DMS153 treated with DMSO at 0.1 percent for 48 hours (cell line): ENCODE results near the gene TRAIP.
A peak's percentile ranks its signal among the peaks of the same experiment; 100 is the strongest.
"Not testable (repeated sequence)": the region's sequence is repeated elsewhere in the genome, so short reads cannot be mapped to it uniquely, and the experiment has no call there.

Experiments used
- DNase-seq: peaks from one replicate; lab custom pipeline; 2025; ENCODE audit not compliant: unreplicated experiment; lab: John Stamatoyannopoulos, UW

Gene TRAIP

GRCh38 chr3:49856181-49857005, at the start of gene TRAIP:
Gene TRAIP, minus strand, starts transcription at chr3:49856564. Its CDS starts 111 bp downstream, at chr3:49856453.
- DNase-seq, result peak; percentile 64

- not testable (repeated sequence) for DNase-seq
Observed at GRCh38 chr3:49904448-49904847, 48.1 kb upstream of the TRAIP start.

GRCh38 chr3:49903451-49904424, 47.4 kb upstream of the TRAIP start, which contains the start of gene MST1R:
Gene MST1R, minus strand, starts transcription at chr3:49903873. Its CDS starts 264 bp downstream, at chr3:49903609.
- peak; percentile 37 for DNase-seq

- DNase-seq, result no peak
Observed at GRCh38 chr3:49902511-49903345, 46.4 kb upstream of the TRAIP start.

GRCh38 chr3:49901366-49902339, 45.3 kb upstream of the TRAIP start:
- no peak for DNase-seq

- no peak for DNase-seq
Observed at GRCh38 chr3:49900491-49901153, 44.3 kb upstream of the TRAIP start.

GRCh38 chr3:49899815-49900214, 43.5 kb upstream of the TRAIP start:
- no peak for DNase-seq

- no peak for DNase-seq
Observed at GRCh38 chr3:49898991-49899390, 42.6 kb upstream of the TRAIP start.

GRCh38 chr3:49896345-49896744, 40.0 kb upstream of the TRAIP start:
- DNase-seq, result no peak

GRCh38 chr3:49895791-49896190, 39.4 kb upstream of the TRAIP start:
- DNase-seq, result no peak

- DNase-seq, result no peak
Observed at GRCh38 chr3:49889296-49889695, 32.9 kb upstream of the TRAIP start.

- DNase-seq, result no peak
Observed at GRCh38 chr3:49886922-49887265, 30.5 kb upstream of the TRAIP start.

- DNase-seq, result no peak
Observed at GRCh38 chr3:49883998-49884397, 27.6 kb upstream of the TRAIP start.

- no peak for DNase-seq
Observed at GRCh38 chr3:49882166-49882565, 25.8 kb upstream of the TRAIP start.

GRCh38 chr3:49880581-49881315, 24.4 kb upstream of the TRAIP start:
- DNase-seq, result no peak

- DNase-seq, result no peak
Observed at GRCh38 chr3:49879721-49880120, 23.4 kb upstream of the TRAIP start.

- no peak for DNase-seq
Observed at GRCh38 chr3:49878686-49879085, 22.3 kb upstream of the TRAIP start.

GRCh38 chr3:49877716-49878115, 21.4 kb upstream of the TRAIP start:
- no peak for DNase-seq

- DNase-seq, result no peak
Observed at GRCh38 chr3:49876567-49876966, 20.2 kb upstream of the TRAIP start.
